ENCODE measurements around the gene FGF2.
"Not testable (repeated sequence)": the region's sequence is repeated elsewhere in the genome, so short reads cannot be mapped to it uniquely, and the experiment has no call there.

Gene FGF2

GRCh38 chr4:122842392-122842791, 15.8 kb downstream of the FGF2 start:
- no peaks in the 10 kb centered on the region; the same call in 1 of the 2 replicates for H3K36me3 ChIP-seq (ENCODE audit: insufficient read depth)

GRCh38 chr4:122842984-122843531, 16.4 kb downstream of the FGF2 start:
- Histone ChIP-seq H3K4me3 (IDR thresholded peaks at IDR 0.05; ENCODE audit: insufficient read depth, low read depth, low read length) (no peak overlapping the region), H4K20me1 (ENCODE audit: insufficient read depth) (no peaks in the 10 kb centered on the region), H3K4me1 (ENCODE audit: low read depth, poor library complexity, severe bottlenecking) (no peaks in the 10 kb centered on the region), H2AFZ (ENCODE audit: low read depth) (no peak overlapping the region), H3K79me2 (ENCODE audit: insufficient read depth, low read depth) (no peaks in the 10 kb centered on the region), H3K9ac (no peak overlapping the region), H3K27ac (no peak overlapping the region), H3K36me3 (ENCODE audit: insufficient read depth) (no peaks in the 10 kb centered on the region; the same call in 1 of the 2 replicates), H3K4me2 (no peak overlapping the region), H3K27me3 (ENCODE audit: insufficient read depth, low read depth) (no peaks in the 10 kb centered on the region)
- TF ChIP-seq CTCF (conservative IDR thresholded peaks at IDR 0.05; ENCODE audit: low read depth, low read length) = no peak

More at GRCh38 chr4:122842392-122842791, 15.8 kb downstream of the FGF2 start:
- no peak overlapping the region for H2AFZ ChIP-seq (ENCODE audit: low read depth)
- H3K4me2 ChIP-seq = no peak overlapping the region
- no peaks in the 10 kb centered on the region for H3K79me2 ChIP-seq (ENCODE audit: insufficient read depth, low read depth)
- H3K4me3 ChIP-seq (IDR thresholded peaks at IDR 0.05; ENCODE audit: insufficient read depth, low read depth, low read length) = no peak overlapping the region
- no peak overlapping the region for H3K27ac ChIP-seq
- no peaks in the 10 kb centered on the region for H3K4me1 ChIP-seq (ENCODE audit: low read depth, poor library complexity, severe bottlenecking)
- H4K20me1 ChIP-seq (ENCODE audit: insufficient read depth) = no peaks in the 10 kb centered on the region
- H3K27me3 ChIP-seq (ENCODE audit: insufficient read depth, low read depth) = no peaks in the 10 kb centered on the region
- H3K9ac ChIP-seq = no peak overlapping the region
- TF ChIP-seq CTCF (conservative IDR thresholded peaks at IDR 0.05; ENCODE audit: low read depth, low read length) = no peak

DNA sequence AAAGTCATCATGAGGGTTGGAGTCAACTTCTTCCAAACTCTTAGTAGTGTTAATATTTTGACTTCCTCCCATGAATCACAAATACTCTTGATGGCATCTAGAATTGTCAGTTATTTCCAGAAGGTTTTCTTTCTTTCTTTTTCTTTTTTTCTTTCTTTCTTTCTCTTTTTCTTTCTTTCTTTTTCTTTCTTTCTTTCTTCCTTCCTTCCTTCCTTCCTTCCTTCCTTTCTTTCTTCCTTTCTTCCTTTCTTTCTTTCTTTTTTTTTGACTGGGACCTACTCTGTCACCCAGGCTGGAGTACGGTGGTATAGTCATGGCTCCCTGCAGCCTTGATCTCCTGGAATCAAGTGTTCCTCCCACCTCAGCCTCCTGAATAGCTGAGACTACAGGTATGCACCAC, 17.8 kb downstream of the FGF2 start:
- not testable (repeated sequence) for H3K4me1 ChIP-seq (ENCODE audit: low read depth, poor library complexity, severe bottlenecking); H4K20me1 ChIP-seq (ENCODE audit: insufficient read depth); H2AFZ ChIP-seq (ENCODE audit: low read depth); H3K36me3 ChIP-seq (ENCODE audit: insufficient read depth); H3K4me3 ChIP-seq (IDR thresholded peaks at IDR 0.05; ENCODE audit: insufficient read depth, low read depth, low read length); H3K9ac ChIP-seq; H3K27me3 ChIP-seq (ENCODE audit: insufficient read depth, low read depth); H3K4me2 ChIP-seq; H3K27ac ChIP-seq; H3K79me2 ChIP-seq (ENCODE audit: insufficient read depth, low read depth)

- Histone ChIP-seq H3K4me3 (IDR thresholded peaks at IDR 0.05; ENCODE audit: insufficient read depth, low read depth, low read length) (no peak overlapping the region), H3K27ac (no peak overlapping the region), H3K4me1 (ENCODE audit: low read depth, poor library complexity, severe bottlenecking) (no peaks in the 10 kb centered on the region), H3K79me2 (ENCODE audit: insufficient read depth, low read depth) (no peaks in the 10 kb centered on the region), H2AFZ (ENCODE audit: low read depth) (no peak overlapping the region), H3K4me2 (no peak overlapping the region), H3K36me3 (ENCODE audit: insufficient read depth) (no peaks in the 10 kb centered on the region; the same call in 1 of the 2 replicates), H3K9ac (no peak overlapping the region), H3K27me3 (ENCODE audit: insufficient read depth, low read depth) (no peaks in the 10 kb centered on the region), H4K20me1 (ENCODE audit: insufficient read depth) (no peaks in the 10 kb centered on the region)
- TF ChIP-seq CTCF (conservative IDR thresholded peaks at IDR 0.05; ENCODE audit: low read depth, low read length) = no peak
These were observed 18.4 kb downstream of the FGF2 start for GRCh38 chr4:122845066-122845465.

DNA sequence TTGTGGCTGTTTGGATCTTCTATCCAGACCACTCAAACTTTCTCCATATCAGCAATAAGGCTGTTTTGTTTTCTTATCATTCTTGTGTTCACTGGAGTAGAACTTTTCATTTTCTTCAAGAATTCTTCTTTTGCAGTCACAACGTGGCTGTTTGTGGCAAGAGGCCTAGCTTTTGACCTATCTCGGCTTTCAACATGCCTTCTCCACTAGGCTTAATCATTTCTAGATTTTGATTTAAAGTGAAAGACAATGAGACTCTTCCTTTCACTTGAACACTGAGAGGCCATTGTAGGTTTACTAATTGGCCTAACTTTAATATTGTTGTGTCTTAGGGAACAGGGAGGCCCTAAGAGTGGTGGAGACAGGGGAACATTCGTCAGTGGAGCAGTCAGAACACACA, 19.1 kb downstream of the FGF2 start:
- Histone ChIP-seq H3K4me3 (IDR thresholded peaks at IDR 0.05; ENCODE audit: insufficient read depth, low read depth, low read length) (no peak overlapping the region), H3K4me1 (ENCODE audit: low read depth, poor library complexity, severe bottlenecking) (no peaks in the 10 kb centered on the region), H4K20me1 (ENCODE audit: insufficient read depth) (no peaks in the 10 kb centered on the region), H3K27ac (no peak overlapping the region), H3K27me3 (ENCODE audit: insufficient read depth, low read depth) (no peaks in the 10 kb centered on the region), H3K79me2 (ENCODE audit: insufficient read depth, low read depth) (no peaks in the 10 kb centered on the region), H3K36me3 (ENCODE audit: insufficient read depth) (no peaks in the 10 kb centered on the region), H3K4me2 (no peak overlapping the region), H3K9ac (no peak overlapping the region), H2AFZ (ENCODE audit: low read depth) (no peak overlapping the region)
- no peak for TF ChIP-seq CTCF (conservative IDR thresholded peaks at IDR 0.05; ENCODE audit: low read depth, low read length)
